ENCODE data around the gene SLC51B. TPM values are rescaled to one million over a fixed set of nuclear protein-coding genes. Genes with fewer than 3 reads are reported as not detected.

SLC51B gene
- total RNA-seq, 1 experiment from 2014 or later: not detected

DNA sequence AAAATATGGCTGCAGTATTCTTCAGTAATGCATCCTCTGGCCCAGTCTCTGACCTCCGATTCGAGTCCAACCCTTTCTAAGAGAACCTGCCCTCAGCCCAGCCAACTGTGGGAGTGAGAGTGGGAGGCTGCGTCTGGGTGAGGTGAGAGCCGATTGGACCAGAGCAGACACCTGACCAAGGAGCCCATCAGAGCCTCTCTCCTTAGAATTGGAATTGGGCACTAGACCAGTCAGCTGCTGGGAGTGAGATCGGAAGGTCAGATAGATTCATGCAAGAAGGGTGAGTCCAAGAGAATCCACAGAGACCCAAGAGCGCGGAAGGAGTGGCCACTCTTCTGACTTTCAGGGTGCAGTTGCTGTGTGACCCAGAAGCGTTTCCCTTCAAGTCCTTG lies 12.4 kb downstream of the SLC51B start:
- TF ChIP-seq, protein P1, sequence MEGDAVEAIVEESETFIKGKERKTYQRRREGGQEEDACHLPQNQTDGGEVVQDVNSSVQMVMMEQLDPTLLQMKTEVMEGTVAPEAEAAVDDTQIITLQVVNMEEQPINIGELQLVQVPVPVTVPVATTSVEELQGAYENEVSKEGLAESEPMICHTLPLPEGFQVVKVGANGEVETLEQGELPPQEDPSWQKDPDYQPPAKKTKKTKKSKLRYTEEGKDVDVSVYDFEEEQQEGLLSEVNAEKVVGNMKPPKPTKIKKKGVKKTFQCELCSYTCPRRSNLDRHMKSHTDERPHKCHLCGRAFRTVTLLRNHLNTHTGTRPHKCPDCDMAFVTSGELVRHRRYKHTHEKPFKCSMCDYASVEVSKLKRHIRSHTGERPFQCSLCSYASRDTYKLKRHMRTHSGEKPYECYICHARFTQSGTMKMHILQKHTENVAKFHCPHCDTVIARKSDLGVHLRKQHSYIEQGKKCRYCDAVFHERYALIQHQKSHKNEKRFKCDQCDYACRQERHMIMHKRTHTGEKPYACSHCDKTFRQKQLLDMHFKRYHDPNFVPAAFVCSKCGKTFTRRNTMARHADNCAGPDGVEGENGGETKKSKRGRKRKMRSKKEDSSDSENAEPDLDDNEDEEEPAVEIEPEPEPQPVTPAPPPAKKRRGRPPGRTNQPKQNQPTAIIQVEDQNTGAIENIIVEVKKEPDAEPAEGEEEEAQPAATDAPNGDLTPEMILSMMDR (conservative IDR thresholded peaks at IDR 0.05; ENCODE audit: low read depth, low read length): no peak
- no peak for TF ChIP-seq EZH2 (IDR thresholded peaks at IDR 0.05; ENCODE audit: borderline replicate concordance, low read depth, low read length, poor library complexity, severe bottlenecking)
- CTCF ChIA-PET: no interaction called here
- no peak overlapping the region for H3K27ac ChIP-seq (ENCODE audit: low read depth, low read length, poor library complexity, severe bottlenecking)
- POLR2A ChIA-PET (ENCODE audit: low non-redundant PET): no interaction called here
- no peaks in the 10 kb centered on the region for H3K27me3 ChIP-seq (replicated peaks; ENCODE audit: insufficient read depth, low read depth, low read length, poor library complexity)
- no peak overlapping the region for H3K4me3 ChIP-seq (ENCODE audit: low read depth, low read length, poor library complexity, severe bottlenecking)
- no peaks in the 10 kb centered on the region for H3K9me3 ChIP-seq (ENCODE audit: low read depth, low read length, poor library complexity, severe bottlenecking)
- H3K4me1 ChIP-seq (ENCODE audit: insufficient read depth, low read length, poor library complexity, severe bottlenecking): no peaks in the 10 kb centered on the region
- no peak for DNase-seq (ENCODE audit: low spot score)
- H3K36me3 ChIP-seq (ENCODE audit: insufficient read depth, low read length, poor library complexity, severe bottlenecking): no peaks in the 10 kb centered on the region
- intact Hi-C loops (cut with micrococcal nuclease; ENCODE audit: unreplicated experiment): no loop called here
- no TSS peak for BruUV-seq (replicated peaks)

DNA sequence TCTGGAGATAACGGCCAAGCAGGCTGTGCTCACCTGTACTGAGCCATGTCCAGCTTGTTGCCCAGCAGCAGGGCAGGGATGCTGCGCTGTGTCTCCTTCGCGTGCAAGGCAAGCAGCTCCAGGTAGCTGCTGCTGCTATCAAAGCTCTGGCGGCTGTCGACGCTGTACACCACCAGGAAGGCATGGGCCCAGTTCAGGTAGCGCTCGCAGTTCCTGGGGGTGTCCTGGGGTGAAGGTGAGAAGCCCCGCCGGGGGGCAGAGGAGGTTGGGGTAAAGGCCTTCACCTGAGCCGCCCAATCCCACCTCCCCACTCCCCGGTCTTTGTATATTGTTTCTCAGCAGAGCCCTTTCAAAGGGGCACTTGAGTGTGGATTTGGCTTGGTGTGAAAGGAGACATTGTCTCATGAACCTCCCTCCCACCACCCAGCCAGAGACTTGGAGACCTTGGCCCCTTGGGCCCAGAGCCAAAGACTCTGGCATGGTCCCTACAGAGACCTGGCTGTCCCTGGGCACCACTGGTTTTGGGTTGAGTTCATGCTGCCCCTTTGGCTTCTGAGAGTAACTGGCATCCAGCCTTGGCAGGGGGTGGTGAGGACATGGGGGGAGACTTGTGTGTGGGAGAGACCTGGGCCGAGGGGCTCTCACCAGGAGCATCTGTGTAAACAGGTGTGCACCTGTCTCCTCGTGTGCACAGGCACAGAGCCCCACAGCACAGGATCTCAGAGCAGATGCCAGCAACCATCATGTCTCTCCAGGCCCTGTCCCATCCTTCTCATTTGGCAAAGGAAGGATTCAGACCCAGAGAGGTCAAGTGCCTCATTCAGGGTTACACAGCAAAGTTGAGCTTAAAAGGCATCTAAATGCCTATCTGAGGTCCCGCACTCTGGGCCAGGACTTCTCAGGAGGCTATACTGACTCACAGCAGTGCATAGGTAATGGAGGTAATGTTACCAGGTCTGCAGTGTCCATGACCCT lies 13.5 kb downstream of the SLC51B start:
- Histone ChIP-seq H3K27ac (ENCODE audit: low read depth, low read length, poor library complexity, severe bottlenecking) (no peak overlapping the region), H3K27me3 (replicated peaks; ENCODE audit: insufficient read depth, low read depth, low read length, poor library complexity) (no peaks in the 10 kb centered on the region), H3K4me1 (ENCODE audit: insufficient read depth, low read length, poor library complexity, severe bottlenecking) (no peaks in the 10 kb centered on the region), H3K36me3 (ENCODE audit: insufficient read depth, low read length, poor library complexity, severe bottlenecking) (no peaks in the 10 kb centered on the region), H3K4me3 (ENCODE audit: low read depth, low read length, poor library complexity, severe bottlenecking) (no peak overlapping the region), H3K9me3 (ENCODE audit: low read depth, low read length, poor library complexity, severe bottlenecking) (no peaks in the 10 kb centered on the region)
- ChIA-PET CTCF (no interaction called here), POLR2A (ENCODE audit: low non-redundant PET) (no interaction called here)
- no peak for DNase-seq (ENCODE audit: low spot score)
- TF ChIP-seq, protein P1 (conservative IDR thresholded peaks at IDR 0.05; ENCODE audit: low read depth, low read length): no peak
- TF ChIP-seq EZH2 (IDR thresholded peaks at IDR 0.05; ENCODE audit: borderline replicate concordance, low read depth, low read length, poor library complexity, severe bottlenecking): no peak
- BruUV-seq (replicated peaks): no TSS peak
- intact Hi-C loops (cut with micrococcal nuclease; ENCODE audit: unreplicated experiment): no loop called here

DNA sequence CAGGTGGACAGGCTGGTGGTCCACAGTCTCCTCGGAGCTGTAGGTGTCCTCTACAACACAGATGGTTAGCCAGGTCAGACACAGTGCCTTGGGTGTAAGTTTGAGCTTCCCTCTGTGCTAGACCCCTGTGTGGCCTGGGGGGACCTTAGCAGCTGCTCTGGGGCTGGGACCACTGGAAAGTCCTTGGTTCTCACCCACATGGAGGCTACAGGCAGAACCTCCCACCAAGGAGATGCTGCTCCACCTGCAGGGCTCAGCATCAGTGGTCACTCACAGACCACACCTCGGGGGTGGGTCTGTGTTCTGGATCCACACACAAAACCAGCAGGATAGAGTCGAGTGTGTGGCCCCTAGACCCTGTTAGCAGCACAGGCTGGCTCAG lies 14.2 kb downstream of the SLC51B start:
- Histone ChIP-seq H3K4me1 (ENCODE audit: insufficient read depth, low read length, poor library complexity, severe bottlenecking) (no peaks in the 10 kb centered on the region), H3K4me3 (ENCODE audit: low read depth, low read length, poor library complexity, severe bottlenecking) (no peak overlapping the region), H3K36me3 (ENCODE audit: insufficient read depth, low read length, poor library complexity, severe bottlenecking) (no peaks in the 10 kb centered on the region), H3K27ac (ENCODE audit: low read depth, low read length, poor library complexity, severe bottlenecking) (no peak overlapping the region), H3K27me3 (replicated peaks; ENCODE audit: insufficient read depth, low read depth, low read length, poor library complexity) (no peaks in the 10 kb centered on the region), H3K9me3 (ENCODE audit: low read depth, low read length, poor library complexity, severe bottlenecking) (no peaks in the 10 kb centered on the region)
- no peak for DNase-seq (ENCODE audit: low spot score)
- intact Hi-C loops (cut with micrococcal nuclease; ENCODE audit: unreplicated experiment): no loop called here
- no TSS peak for BruUV-seq (replicated peaks)
- TF ChIP-seq EZH2 (IDR thresholded peaks at IDR 0.05; ENCODE audit: borderline replicate concordance, low read depth, low read length, poor library complexity, severe bottlenecking): no peak
- TF ChIP-seq, protein P1 (conservative IDR thresholded peaks at IDR 0.05; ENCODE audit: low read depth, low read length): no peak
- POLR2A ChIA-PET (ENCODE audit: low non-redundant PET): interaction anchor here (0.8 kb wide), 1 partner anchor 28 kb away, joined by 3 read pairs; no protein-coding TSS in a partner anchor
- CTCF ChIA-PET: no interaction called here

Measured in A673 (cell line).